Fibroblast of lung (primary cell): Measurements from ENCODE around the gene NPR2.

Experiments used
- CTCF ChIP-seq, 2 donors: IDR thresholded peaks in 1 of 2; conservative IDR thresholded peaks in 1 of 2; 1 replicate in 1 of 2; 2 replicates in 1 of 2; pipeline ENCODE4 v1.5.1; 2011 to 2012; ENCODE audit warnings: low read length in 2 of 2, control low read depth in 1 of 2, inconsistent platforms in 1 of 2, low read depth in 1 of 2, mild to moderate bottlenecking in 1 of 2
- EZH2 ChIP-seq: IDR thresholded peaks from 2 replicates; pipeline ENCODE4 v1.5.1; 2012; ENCODE audit warnings: low read length, control low read depth, mild to moderate bottlenecking; ENCODE audit errors: missing control alignments

- TF ChIP-seq CTCF (conservative IDR thresholded peaks at IDR 0.05 in 1 of 2, IDR thresholded peaks at IDR 0.05 in 1 of 2; ENCODE audit: low read depth in 1 of 2, low read length in 2 of 2) (no peak), EZH2 (no peak)
Observed at GRCh38 chr9:35757226-35757891, 34.0 kb upstream of the NPR2 start.
